ENCODE results near the gene CALM1. TPM values are rescaled to one million over a fixed set of nuclear protein-coding genes. Genes with fewer than 3 reads are reported as not detected.

The CALM1 gene
- total RNA-seq, 1 donor, result 227 TPM

GRCh38 chr14:90423166-90423565 is 26.3 kb downstream of the CALM1 start:
- Histone ChIP-seq H4K20me1 (ENCODE audit: insufficient read depth, low read length) (no peaks in the 10 kb centered on the region), H3K79me2 (ENCODE audit: insufficient read depth, low read length) (no peaks in the 10 kb centered on the region), H3K36me3 (ENCODE audit: insufficient read depth, low read length) (no peaks in the 10 kb centered on the region), H3K4me1 (ENCODE audit: insufficient read depth, low read length) (peaks cover 5% of the 10 kb centered on the region), H3K4me3 (ENCODE audit: insufficient read depth, low read length) (no peak overlapping the region), H3K27ac (ENCODE audit: low read depth, low read length) (no peak overlapping the region), H3K9me3 (ENCODE audit: low read depth, low read length) (no peaks in the 10 kb centered on the region), H2AFZ (ENCODE audit: low read length) (no peak overlapping the region), H3K4me2 (ENCODE audit: insufficient read depth, low read length) (no peak overlapping the region), H3K27me3 (ENCODE audit: insufficient read depth, low read length) (no peaks in the 10 kb centered on the region)
- no peak for TF ChIP-seq CTCF (IDR thresholded peaks at IDR 0.05; ENCODE audit: extremely low read depth, low read depth, low read length)
- no peak for DNase-seq (ENCODE audit: insufficient read length, low spot score, missing footprints)

GRCh38 chr14:90424075-90424474 is 27.2 kb downstream of the CALM1 start:
- no peak overlapping the region for H3K27ac ChIP-seq (ENCODE audit: low read depth, low read length)

GRCh38 chr14:90424686-90425372 is 28.0 kb downstream of the CALM1 start:
- Histone ChIP-seq H3K9me3 (ENCODE audit: low read depth, low read length) (no peaks in the 10 kb centered on the region), H3K4me1 (ENCODE audit: insufficient read depth, low read length) (no peaks in the 10 kb centered on the region), H3K36me3 (ENCODE audit: insufficient read depth, low read length) (no peaks in the 10 kb centered on the region), H3K4me3 (ENCODE audit: insufficient read depth, low read length) (no peak overlapping the region), H3K27me3 (ENCODE audit: insufficient read depth, low read length) (no peaks in the 10 kb centered on the region), H2AFZ (ENCODE audit: low read length) (no peak overlapping the region), H3K27ac (ENCODE audit: low read depth, low read length) (no peak overlapping the region), H3K79me2 (ENCODE audit: insufficient read depth, low read length) (no peaks in the 10 kb centered on the region), H4K20me1 (ENCODE audit: insufficient read depth, low read length) (no peaks in the 10 kb centered on the region), H3K4me2 (ENCODE audit: insufficient read depth, low read length) (no peak overlapping the region)
- DNase-seq (ENCODE audit: insufficient read length, low spot score, missing footprints), result no peak
- no peak for TF ChIP-seq CTCF (IDR thresholded peaks at IDR 0.05; ENCODE audit: extremely low read depth, low read depth, low read length)

More at GRCh38 chr14:90424075-90424474, 27.2 kb downstream of the CALM1 start:
- Histone ChIP-seq H3K9me3 (ENCODE audit: low read depth, low read length) (no peaks in the 10 kb centered on the region), H2AFZ (ENCODE audit: low read length) (no peak overlapping the region), H3K27me3 (ENCODE audit: insufficient read depth, low read length) (no peaks in the 10 kb centered on the region), H3K4me2 (ENCODE audit: insufficient read depth, low read length) (no peak overlapping the region), H3K4me3 (ENCODE audit: insufficient read depth, low read length) (no peak overlapping the region), H3K36me3 (ENCODE audit: insufficient read depth, low read length) (no peaks in the 10 kb centered on the region), H4K20me1 (ENCODE audit: insufficient read depth, low read length) (no peaks in the 10 kb centered on the region), H3K4me1 (ENCODE audit: insufficient read depth, low read length) (peaks cover 5% of the 10 kb centered on the region), H3K79me2 (ENCODE audit: insufficient read depth, low read length) (no peaks in the 10 kb centered on the region)
- TF ChIP-seq CTCF (IDR thresholded peaks at IDR 0.05; ENCODE audit: extremely low read depth, low read depth, low read length), result no peak
- no peak for DNase-seq (ENCODE audit: insufficient read length, low spot score, missing footprints)

- no peaks in the 10 kb centered on the region for H3K36me3 ChIP-seq (ENCODE audit: insufficient read depth, low read length)
- no peaks in the 10 kb centered on the region for H4K20me1 ChIP-seq (ENCODE audit: insufficient read depth, low read length)
- no peak for DNase-seq (ENCODE audit: insufficient read length, low spot score, missing footprints)
- no peaks in the 10 kb centered on the region for H3K9me3 ChIP-seq (ENCODE audit: low read depth, low read length)
- no peaks in the 10 kb centered on the region for H3K4me1 ChIP-seq (ENCODE audit: insufficient read depth, low read length)
- no peak overlapping the region for H2AFZ ChIP-seq (ENCODE audit: low read length)
- no peak overlapping the region for H3K27ac ChIP-seq (ENCODE audit: low read depth, low read length)
- no peaks in the 10 kb centered on the region for H3K79me2 ChIP-seq (ENCODE audit: insufficient read depth, low read length)
- no peak overlapping the region for H3K4me3 ChIP-seq (ENCODE audit: insufficient read depth, low read length)
- H3K4me2 ChIP-seq (ENCODE audit: insufficient read depth, low read length), result no peak overlapping the region
- TF ChIP-seq CTCF (IDR thresholded peaks at IDR 0.05; ENCODE audit: extremely low read depth, low read depth, low read length), result no peak
- H3K27me3 ChIP-seq (ENCODE audit: insufficient read depth, low read length), result peaks cover 2% of the 10 kb centered on the region
Observed at GRCh38 chr14:90425373-90425879, 28.6 kb downstream of the CALM1 start.

Measured in osteoblast (primary cell).